ENCODE measurements around the gene C19orf47. TPM values are rescaled to one million over a fixed set of nuclear protein-coding genes. Genes with fewer than 3 reads are reported as not detected.
A peak's percentile ranks its signal among the peaks of the same experiment; 100 is the strongest.

The C19orf47 gene
- total and polyA plus RNA-seq, 11 donors, result 99.1 to 314 (median 149) TPM

DNA sequence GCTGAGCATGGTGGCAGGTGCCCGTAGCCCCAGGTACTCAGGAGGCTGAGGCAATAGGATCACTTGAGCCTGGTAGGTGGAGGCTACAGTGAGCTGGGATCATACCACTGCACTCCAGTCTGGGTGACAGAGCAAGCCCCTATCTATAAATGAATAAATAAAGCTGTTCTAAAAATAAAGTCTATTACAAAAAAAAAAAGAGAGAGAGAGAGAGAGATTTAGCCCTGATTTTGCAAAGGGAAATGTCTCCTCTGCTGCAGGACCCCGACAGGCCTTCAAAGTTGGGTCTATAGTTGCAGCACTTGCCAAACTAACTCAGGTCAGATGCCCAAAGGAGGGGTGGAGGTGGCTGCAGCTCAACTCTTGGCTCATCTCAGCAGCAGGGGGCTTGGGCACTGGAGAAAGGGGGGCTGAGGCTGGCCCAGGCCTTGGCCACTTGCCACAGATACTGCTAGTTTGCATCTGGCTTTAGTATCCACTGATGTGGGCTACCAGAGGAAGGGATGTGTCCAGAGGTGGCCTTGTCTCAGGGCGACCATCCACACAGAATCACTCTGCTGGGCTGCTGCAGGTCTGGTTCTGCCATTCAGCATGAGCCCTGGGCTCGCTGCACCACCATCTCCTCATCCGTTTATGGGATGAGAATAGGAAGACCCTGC is 32.3 kb downstream of the C19orf47 start:
- Histone ChIP-seq H3K4me3 (no peak overlapping the region), H3K36me3 (peaks cover 0 to 30% (median 14%) of the 10 kb centered on the region in 9 donors), H3K27ac (no peak overlapping the region), H3K27me3 (no peaks in the 10 kb centered on the region), H3K9me3 (no peaks in the 10 kb centered on the region), H3K4me1 (peaks cover 0 to 9% (median 0%) of the 10 kb centered on the region in 12 donors)
- ATAC-seq, result peak in 3 of 4 donors; percentile 26 to 41 (median 29)
- 65 to 73% (median 70%) methylated on average over 2 to 5 of the region's 5 CpGs for WGBS, 4 donors
- intact Hi-C loops (cut with DNase I), result no loop called here
- TF ChIP-seq, protein P1, sequence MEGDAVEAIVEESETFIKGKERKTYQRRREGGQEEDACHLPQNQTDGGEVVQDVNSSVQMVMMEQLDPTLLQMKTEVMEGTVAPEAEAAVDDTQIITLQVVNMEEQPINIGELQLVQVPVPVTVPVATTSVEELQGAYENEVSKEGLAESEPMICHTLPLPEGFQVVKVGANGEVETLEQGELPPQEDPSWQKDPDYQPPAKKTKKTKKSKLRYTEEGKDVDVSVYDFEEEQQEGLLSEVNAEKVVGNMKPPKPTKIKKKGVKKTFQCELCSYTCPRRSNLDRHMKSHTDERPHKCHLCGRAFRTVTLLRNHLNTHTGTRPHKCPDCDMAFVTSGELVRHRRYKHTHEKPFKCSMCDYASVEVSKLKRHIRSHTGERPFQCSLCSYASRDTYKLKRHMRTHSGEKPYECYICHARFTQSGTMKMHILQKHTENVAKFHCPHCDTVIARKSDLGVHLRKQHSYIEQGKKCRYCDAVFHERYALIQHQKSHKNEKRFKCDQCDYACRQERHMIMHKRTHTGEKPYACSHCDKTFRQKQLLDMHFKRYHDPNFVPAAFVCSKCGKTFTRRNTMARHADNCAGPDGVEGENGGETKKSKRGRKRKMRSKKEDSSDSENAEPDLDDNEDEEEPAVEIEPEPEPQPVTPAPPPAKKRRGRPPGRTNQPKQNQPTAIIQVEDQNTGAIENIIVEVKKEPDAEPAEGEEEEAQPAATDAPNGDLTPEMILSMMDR (IDR thresholded peaks at IDR 0.05), result no peak
- no peak for TF ChIP-seq POLR2A (IDR thresholded peaks at IDR 0.05)
- DNase-seq, result no peak

DNA sequence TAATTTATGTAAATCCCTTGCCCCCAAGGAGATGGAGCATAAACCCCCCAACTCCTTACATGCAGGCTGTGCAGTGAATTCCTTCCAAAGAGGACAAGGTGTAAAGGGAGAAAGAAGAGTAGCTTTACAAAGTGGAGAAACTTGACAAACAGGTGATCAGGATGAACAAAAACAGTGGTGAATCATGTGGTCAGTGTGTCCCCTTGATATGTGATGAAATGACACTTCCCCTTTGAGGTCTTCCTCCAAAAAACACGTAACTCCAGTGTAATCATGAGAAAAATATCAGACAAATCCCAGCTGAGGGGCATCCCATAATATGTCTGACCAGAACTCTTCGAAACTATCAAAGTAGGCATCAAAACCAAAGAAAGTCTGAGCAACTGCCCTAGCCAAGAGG is 33.5 kb downstream of the C19orf47 start:
- ATAC-seq, result no peak
- TF ChIP-seq POLR2A (IDR thresholded peaks at IDR 0.05), result no peak
- TF ChIP-seq, protein P1 (IDR thresholded peaks at IDR 0.05), result no peak
- no peaks in the 10 kb centered on the region for H3K27me3 ChIP-seq
- peaks cover 0 to 9% (median 0%) of the 10 kb centered on the region in 12 donors for H3K4me1 ChIP-seq
- H3K9me3 ChIP-seq, result no peaks in the 10 kb centered on the region
- H3K27ac ChIP-seq, result no peak overlapping the region
- DNase-seq, result no peak
- WGBS, 4 donors, result 79 to 92% (median 82%) methylated on average over 2 of the region's 2 CpGs
- H3K36me3 ChIP-seq, result peaks cover 0 to 20% (median 6%) of the 10 kb centered on the region in 9 donors
- no peak overlapping the region for H3K4me3 ChIP-seq
- intact Hi-C loops (cut with DNase I), result no loop called here

DNA sequence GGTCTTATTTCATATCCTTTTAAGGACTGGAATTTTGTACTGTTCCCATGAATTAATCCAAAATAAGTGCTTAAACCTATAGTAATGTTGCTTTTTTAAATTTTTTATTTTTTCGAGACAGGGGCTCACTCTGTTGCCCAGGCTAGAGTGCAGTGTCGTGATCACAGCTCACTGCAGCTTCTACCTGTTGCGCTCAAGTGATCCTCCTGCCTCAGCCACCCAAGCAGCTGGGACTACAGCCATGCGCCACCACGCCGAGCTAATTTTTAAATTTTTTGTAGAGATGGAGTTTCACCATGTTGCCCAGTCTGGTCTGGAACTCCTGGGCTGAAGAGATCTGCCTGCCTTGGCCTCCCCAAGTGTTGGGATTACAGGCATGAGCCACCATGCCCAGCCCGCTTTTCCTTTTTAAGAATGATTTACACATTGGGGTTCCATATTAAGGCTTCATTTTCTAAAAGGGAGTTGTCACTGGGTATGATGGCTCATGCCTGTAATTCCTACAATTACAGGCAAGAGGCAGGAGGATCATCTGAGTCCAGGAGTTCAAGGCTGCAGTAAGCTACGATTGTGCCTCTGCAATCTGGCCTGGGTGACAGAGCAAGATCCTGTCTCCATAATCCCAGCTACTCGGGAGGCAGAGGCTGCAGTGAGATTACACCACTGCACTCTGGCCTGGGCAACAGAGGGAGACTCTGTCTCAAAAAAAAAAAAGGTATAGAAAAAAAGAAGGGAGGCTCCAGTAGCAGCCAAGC is 34.8 kb downstream of the C19orf47 start:
- H3K4me3 ChIP-seq, result no peak overlapping the region
- intact Hi-C loops (cut with DNase I), result no loop called here
- no peaks in the 10 kb centered on the region for H3K27me3 ChIP-seq
- no peaks in the 10 kb centered on the region for H3K9me3 ChIP-seq
- no peak for TF ChIP-seq POLR2A (IDR thresholded peaks at IDR 0.05)
- TF ChIP-seq, protein P1 (IDR thresholded peaks at IDR 0.05), result no peak
- peaks cover 0 to 11% (median under 1%) of the 10 kb centered on the region in 9 donors for H3K36me3 ChIP-seq
- ATAC-seq, result no peak
- WGBS, 4 donors, result 88 to 92% (median 91%) methylated on average over 9 of the region's 9 CpGs
- no peak overlapping the region for H3K27ac ChIP-seq
- H3K4me1 ChIP-seq, result peaks cover 0 to 9% (median 0%) of the 10 kb centered on the region in 12 donors
- DNase-seq, result no peak

DNA sequence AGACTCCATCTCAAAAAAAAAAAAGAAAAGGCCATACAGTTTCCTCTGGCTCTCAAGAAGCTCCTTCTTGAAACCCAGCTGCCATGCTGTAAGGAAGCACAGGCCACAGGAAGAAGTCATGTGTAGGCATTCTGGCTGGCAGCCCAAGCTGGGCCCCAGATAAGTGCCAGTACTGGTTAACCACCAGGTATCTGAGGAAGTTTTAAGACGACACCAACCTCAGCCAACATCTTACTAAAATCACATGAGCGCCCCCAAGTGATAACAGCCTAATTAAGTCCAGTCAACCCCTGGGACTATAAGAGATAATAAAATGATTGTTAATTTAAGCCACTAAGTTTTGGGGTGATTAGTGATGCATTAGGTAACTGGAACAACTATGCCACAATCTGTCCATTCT is 35.7 kb downstream of the C19orf47 start:
- TF ChIP-seq POLR2A (IDR thresholded peaks at IDR 0.05), result no peak
- TF ChIP-seq, protein P1 (IDR thresholded peaks at IDR 0.05), result no peak
- ATAC-seq (no peak), DNase-seq (no peak)
- H3K4me3 ChIP-seq, result no peak overlapping the region
- H3K27me3 ChIP-seq, result no peaks in the 10 kb centered on the region
- H3K27ac ChIP-seq, result no peak overlapping the region
- H3K9me3 ChIP-seq, result no peaks in the 10 kb centered on the region
- 45 to 62% (median 52%) methylated on average over 2 of the region's 2 CpGs for WGBS, 4 donors
- peaks cover 0 to 9% (median 0%) of the 10 kb centered on the region in 12 donors for H3K4me1 ChIP-seq
- peaks cover 0 to 5% (median 0%) of the 10 kb centered on the region in 9 donors for H3K36me3 ChIP-seq
- intact Hi-C loops (cut with DNase I), result no loop called here
